DMS 273 (cell line): ENCODE measurements around the gene TRMU.
"Not testable (repeated sequence)": the region's sequence is repeated elsewhere in the genome, so short reads cannot be mapped to it uniquely, and the experiment has no call there.

Experiments used
- DNase-seq: peaks from one replicate; lab custom pipeline; 2025; ENCODE audit not compliant: unreplicated experiment; lab: John Stamatoyannopoulos, UW

Gene TRMU

DNA sequence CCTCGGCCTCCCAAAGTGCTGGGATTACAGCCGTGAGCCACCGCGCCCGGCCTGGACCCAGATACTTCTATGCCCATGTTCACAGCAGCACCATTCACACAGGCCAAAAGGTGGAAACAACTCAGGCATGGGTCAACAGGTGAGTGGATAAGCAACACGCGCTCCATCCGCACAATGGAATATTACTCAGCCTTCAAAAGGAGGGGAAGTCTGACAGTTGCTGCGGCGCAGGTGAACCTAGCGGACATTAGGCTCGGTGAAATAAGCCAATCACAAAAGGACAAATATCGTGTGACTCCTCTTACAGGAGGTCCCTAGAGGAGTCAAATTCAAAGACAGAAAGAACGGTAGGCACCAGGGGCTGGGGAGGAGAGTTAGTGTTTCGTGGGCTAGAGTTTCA lies 47.0 kb downstream of the TRMU start:
- DNase-seq: no peak

DNA sequence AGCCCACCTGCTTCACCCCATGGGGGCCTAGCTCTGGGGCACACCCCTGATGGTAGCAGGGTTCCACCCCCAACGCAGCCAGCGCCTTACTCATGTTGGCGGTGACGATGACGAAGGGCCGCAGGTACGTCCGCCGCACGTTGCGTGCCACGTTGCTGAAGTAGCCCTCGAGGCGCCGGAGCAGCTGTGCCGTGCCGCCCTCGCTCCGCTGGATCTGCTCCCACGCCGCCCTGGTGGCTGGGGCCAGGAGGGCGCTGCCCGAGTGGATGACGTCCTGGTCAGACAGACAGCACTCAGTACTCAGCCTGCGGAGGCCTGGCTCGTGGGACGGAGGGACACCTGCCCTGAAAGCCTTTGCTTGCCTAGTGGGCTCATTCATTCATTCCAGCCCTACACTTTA lies 50.8 kb downstream of the TRMU start:
- DNase-seq: no peak

DNA sequence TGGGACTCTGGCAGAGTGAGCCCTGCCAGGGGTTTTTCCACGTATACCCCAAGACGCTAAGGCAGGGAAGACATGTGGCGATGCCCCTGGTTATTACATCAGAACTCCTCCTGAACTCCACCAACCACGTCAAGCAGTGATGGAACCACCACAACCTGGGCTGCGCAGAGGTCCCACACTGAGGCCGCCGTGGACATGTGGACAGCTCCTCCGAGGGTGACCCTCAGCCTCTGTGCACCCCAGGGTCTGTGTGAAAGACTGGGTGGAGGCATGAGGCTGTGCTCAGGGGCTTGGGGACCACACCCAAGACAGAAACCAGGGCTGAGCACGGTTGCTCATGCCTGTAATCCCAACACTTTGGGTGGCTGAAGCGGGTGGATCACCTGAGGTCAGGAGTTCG lies 52.2 kb downstream of the TRMU start:
- DNase-seq: no peak

DNA sequence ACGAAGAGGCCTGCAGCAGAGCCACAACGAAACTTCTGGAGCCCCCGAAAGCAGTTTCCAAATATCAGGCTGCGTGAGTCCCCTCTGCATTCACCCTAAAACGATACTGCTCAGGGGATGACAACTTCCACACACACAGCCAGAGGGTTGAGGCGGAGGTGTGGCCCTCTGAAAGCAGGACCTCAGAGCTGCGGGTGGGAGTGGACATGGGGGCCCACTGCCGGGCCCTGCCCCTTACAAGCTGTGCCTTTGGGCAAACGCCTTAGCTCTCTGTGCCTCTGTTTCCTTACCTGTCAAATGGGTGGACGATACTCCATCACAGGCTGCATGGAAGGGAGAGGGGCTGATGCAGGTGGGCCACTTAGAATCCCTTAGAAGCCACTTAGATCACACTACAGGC lies 53.1 kb downstream of the TRMU start:
- no peak for DNase-seq

DNA sequence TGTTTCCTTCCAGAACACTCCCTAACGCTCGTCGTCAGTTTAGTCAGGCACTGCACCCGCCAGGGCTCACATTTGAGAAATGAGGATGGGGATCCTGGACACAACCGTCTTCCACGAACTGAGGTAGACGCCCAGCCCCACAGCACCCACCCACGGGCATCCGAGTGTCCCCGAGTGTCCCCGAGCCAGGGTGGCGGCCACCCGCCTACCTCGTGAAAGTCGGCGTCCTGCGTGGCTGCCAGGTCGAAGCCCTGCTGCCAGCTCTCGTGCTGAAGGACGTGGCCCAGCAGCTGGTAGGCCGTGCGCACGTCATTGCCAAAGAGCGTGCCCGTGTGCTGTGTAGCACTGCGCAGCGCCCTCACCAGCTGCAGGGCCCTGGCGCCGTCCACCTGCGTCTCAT lies 53.6 kb downstream of the TRMU start:
- no peak for DNase-seq

DNA sequence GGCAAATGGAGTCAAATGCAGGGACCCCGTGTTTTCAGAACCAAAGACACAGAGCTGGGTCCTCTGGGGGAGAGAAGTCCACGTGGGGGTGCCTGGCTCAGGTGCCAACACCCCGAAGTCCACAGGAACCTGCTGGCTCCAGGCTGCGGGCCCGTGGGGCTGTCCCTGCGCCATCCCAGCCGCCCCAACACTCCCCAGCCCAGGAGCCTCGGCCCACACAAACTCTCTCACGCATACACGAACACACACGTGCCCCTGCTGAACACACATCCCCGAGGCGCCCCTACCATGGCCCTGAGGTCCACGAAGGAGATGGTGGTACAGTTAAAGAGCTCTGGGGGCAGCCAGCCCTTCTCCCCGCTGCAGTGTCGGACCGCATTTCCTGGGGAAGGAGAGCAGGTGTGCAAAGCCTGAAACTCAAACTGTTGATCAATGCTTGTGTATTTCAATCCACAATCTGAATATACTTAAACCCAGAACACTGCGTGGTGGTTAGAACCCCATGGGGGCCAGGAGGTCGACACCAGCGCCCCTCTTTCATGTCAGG lies 54.7 kb downstream of the TRMU start:
- no peak for DNase-seq

DNA sequence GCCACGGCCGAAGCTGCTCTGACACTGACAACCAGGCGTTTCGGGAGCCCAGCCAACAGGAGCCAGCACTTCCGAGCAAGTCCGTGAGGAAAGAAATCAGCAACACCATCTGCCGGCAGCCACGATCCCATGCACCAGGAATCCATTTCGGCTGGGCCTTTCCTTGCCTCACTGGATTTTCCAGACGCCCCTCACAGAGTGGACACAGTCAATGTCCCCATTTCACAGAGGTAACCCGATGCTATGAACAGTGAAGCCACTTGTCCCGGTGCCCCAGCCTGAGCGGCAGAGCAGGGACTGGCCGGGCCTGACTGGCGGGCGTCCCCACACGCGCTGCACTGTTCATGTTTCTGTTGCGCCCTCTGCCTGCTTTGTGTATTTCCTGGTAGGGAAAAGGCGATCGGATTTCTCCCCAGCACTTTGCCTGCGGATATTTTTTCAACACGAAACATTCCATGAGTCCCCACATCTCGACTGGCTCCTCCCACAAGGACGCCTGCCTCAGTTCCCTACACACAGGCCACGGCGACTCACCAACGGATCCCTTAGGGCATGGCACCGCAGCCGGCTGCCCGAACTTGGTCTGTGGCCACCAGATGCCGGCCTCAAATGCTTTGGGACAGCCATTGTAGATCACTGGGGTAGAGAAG lies 55.3 kb downstream of the TRMU start:
- DNase-seq: peak; percentile 87

DNA sequence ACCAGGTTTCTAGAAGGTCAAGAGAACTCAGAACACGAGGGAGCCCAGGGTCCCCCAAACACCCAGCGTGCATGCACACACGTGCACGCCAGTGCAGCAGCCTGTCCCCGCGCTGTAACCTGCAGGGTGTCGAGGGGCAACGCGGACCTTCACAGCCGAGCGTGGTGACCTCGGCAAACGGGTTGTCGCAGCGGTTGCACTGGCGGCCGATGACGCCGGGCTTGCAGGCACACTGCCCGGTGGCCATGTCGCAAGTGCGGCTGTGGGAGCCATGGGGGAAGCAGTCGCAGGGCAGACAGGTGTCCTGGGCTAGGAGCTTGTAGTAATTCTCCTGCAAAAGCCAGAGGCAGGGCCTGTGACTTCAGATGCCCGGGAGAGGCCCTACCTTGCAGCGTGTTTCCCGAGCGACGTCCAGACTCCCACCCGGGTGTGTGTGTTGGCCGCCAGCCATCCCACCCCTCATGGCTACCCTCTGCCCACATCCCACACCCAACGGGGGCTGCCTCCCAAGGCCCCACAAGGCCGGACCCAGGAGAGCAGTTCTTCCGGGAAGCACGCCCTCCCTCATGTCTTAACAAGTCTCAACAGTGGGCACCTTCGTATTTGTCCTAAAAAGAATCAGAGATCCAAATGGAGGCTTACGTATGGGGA lies 56.1 kb downstream of the TRMU start:
- no peak for DNase-seq

DNA sequence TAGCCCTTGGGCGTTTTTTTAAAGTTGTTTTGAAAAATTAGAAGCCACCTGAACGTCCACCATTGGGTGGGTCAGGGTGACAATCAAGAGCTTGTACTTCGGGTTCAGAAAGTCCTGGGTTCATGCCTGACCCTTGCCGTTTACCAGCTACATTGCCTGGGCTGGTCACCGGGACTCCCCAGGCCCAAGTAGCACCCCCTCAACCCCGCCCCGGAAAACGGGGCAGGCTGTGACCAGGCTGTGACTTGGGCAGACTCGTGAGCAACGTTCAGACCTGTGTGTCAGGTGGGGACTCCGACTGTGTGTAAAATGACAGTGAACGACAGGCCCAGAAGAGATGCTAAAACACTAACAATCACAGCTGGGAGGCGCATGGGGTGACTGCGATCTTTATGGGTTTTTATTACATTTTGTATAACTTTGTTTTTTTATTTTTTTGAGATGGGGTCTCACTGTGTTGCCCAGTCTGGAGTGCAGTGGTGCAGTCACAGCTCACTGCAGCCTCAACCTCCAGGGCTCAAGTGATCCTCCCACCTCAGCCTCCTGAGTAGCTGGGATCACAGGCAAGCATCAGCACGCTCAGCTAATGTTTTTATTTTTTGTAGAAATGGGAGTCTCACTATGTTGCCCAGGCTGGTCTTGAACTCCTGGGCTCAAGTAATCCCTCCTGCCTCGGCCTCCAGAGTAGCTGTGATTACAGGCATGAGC lies 56.8 kb downstream of the TRMU start:
- no peak for DNase-seq

DNA sequence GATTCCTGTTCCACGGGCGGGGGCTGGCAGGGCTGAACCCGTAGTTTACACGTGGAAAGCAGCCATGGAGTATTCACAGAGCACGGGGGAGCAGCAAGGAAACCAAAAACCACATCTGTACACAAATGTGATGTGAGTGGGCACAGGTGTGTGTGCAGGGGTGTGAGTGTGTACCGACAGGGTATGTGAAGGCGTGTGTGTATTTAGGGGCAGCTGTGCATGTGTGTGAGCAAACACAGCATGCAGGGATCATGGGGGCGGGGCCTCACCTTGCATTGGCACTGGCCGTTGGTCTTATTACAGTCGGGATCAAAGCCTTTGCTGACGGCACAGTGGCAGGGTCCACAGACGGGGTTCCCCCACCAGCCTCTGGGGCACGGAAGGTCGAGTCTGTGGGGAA lies 58.4 kb downstream of the TRMU start:
- no peak for DNase-seq

DNA sequence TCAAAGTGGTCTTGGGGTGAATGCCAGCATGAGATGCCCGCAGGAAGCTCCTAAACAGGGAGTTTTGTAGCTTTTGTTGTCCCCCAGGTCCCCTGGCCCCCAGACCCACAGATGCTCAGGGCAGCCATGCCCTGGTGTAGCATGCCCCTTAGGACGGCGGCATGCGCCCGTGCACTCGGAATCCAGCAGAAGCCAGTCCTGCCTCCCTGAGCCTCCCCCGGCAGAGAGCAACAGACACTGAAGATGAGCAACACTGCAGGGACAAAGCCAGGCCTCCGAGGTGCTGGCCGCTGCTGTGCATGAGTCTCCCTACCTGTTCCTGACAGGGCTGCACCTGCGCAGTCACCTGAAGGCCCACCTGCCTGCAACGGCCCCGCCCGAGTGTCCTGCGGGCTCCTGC lies 59.1 kb downstream of the TRMU start:
- no peak for DNase-seq

DNA sequence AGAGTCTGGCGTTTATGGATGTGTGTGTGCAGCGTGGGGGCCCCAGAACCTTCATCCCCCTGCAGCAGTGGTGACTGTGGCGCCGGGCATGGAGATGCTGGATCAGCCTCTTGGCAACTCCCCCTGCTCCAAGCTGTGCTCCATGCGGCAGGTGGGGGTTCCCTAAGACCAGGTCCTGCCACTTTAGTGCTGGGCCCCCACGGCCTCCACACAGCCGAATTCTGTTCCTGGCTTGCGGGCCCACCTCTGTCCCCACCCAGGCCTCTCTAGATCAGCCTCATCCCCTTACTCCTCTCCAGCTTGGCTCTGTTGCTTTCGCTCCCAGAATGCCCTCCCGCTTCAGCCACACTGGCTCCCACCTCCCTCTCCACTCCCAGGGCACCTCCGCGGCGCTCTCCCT lies 59.6 kb downstream of the TRMU start:
- no peak for DNase-seq

DNA sequence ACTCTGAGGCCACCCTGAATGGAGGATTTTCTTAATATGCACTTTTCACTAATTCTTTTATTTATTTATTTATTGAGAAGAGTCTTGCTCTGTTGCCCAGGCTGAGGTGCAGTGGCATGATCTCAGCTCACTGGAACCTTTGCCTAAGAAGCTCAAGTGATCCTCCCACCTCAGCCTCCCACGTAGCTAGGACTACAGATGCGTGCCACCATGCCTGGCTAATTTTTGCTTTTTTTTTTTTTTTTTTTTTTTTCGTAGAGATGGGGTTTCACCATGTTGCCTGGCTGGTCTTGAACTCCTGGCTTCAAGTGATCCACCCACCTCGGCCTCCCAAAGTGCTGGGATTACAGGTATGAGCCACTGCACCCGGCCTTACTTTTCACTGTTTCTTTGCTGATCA lies 61.5 kb downstream of the TRMU start:
- not testable (repeated sequence) for DNase-seq

DNA sequence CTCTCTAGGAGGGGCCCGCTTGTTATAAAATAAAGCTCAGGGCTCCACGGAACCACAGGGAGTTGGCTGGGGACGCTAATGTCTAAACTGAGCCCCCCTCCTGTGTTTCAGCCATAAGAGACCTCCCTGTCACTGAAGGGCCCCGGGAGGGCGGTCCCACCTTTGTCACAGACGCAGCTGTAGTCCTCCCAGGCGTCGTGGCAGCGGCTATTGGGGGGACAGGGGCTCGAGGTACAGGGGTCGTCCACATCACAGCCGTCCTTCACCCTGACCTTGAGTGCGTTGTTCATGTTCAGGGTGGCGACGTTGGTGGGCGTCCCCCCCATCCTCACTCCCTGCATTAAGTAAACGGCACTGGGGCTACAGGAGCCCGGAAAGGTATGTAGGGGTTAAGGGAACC lies 62.0 kb downstream of the TRMU start:
- DNase-seq: no peak

DNA sequence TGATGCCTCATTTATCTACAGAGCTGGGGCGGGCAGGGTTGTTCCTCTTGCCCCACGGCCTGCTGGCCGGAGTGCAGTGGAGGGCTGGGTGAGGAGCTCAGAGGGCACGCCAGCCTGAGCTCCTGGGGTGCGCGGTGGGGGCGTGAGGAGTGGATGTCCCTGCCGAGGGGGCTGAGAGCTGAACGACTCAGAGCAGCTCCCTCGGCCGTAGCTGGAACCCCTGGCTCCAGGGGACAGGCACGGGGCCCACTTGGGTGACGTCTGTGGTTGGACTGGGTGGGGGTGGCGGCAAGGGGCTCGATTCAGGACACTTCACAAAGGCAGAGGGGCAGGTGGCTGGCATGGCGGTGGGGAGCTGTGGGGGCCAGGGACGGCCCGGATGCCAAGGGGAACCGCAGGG lies 62.4 kb downstream of the TRMU start:
- no peak for DNase-seq

DNA sequence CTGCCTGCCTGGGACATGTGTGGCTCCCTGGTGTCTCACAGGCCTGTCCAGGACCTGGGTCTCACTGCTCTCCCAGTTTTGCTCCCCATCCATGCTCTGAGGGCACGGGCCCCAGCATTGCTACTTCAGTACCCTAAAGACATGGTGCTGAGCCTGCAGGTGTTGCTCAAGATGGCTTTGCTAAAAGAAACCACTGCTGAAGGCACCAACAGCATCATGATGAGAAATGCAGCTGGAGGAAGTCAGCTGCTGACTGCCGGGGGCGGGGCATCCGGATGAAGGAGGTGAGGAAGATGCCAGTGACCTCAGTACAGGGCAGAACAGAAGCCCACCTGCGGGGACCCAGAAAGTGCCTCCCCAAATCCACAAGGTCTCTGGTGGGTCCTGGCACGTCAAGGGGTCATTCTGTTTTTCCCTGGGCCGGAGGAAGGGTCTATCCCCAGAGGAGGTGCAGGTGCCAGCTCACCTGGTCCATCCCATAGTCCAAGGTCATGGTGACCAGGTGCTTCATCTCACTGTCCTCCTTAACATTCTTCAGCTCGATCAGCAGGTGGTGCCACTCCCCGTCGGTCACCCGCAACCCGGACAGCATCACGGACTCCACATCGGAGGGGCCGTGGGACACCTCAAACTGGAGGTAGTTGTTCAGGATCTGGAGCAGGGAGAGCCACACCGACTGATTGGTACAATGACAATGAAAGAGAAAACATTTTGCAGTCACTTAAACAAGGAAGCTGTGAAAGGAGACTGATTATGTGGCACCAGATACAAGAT lies 63.9 kb downstream of the TRMU start:
- DNase-seq: no peak

DNA sequence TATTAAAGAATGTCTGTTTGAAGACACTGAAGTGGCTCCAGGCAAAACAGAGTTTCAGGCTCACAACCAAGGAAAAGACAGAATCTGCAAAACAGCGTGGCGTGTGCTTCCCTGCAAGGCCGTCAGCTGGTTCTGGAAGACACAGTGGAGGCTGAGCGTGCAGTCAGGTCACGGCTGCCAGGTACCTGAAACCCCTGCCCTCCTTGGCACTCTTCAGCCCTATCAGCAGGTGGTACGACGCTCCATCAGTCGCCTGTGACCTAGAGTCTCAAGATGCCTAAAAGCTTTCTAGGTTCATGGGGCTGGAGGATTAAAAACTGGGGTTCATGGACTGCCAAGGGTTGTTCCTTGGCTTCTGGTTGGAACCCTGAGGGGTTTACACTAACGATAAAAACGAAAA lies 65.9 kb downstream of the TRMU start:
- no peak for DNase-seq

DNA sequence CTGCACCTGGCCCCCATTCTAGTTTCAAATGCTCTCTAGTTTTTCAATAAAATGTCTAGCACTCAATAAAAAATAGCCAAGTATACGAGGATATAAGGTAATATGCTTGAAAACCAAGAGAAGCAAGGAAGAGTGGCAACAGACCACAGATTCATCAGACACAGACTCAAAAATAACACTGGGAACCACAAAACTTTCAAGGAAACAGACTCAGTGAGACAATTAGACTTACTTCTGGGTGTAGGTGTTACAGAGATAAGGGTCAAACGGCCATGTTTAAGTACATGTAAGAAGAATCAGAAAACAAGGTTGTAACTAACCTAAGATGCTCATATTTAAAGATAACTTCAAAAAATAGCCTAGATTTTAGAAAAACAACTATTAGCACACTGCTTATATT lies 67.0 kb downstream of the TRMU start:
- DNase-seq: no peak

DNA sequence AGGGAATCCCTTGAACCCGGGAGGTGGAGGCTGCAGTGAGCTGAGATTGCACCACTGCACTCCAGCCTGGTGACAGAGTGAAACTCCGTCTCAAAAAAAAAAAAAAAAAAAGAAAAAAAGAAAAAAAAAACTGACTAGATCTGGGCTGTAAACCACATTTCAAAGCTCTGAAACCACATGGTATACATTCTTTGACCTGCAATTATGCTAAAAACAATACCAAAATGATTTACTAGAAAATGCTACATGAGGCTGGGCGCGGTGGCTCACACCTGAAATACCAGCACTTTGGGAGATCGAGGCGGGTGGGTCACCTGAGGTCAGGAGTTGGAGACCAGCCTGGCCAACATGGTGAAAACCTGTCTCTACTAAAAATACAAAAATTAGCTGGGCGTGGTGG lies 68.4 kb downstream of the TRMU start:
- not testable (repeated sequence) for DNase-seq

DNA sequence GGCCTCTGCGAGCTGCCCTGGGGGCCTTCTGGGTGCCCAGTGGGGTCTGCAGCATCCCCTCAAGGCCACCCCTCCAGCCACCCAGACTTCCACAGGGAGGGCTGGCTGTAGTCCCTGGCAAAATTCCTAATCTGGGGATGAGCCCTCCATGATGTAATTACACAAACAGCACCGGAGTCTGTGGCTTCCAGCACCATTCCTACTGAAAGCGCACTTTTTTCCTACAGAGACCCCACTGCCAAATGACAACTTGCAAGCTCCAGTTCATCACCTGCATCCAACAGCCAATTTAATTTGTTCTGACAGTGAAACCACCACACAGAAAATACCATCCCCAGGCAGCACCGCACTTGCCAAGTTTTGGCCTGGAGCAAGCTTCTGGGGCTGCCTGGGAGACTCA lies 70.4 kb downstream of the TRMU start:
- no peak for DNase-seq

DNA sequence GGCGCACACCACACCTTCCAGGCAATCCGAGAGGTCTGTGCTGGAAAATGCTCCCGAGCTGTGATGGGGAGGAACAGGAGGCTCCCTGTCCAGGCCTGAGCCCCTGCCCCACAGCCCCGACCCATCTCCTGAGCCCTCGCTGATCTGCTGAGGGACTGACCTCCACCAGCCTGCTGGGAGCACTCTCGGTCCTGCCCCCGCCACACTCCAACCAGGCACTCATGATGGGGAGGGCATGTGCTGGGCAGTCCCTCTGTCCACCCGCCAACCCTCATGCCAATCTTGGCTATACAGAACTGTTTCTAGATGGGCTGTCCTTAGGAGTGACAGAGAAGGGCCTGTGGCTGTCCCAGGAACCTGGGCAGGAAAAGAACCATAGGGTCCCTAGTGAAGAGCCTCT lies 70.8 kb downstream of the TRMU start:
- no peak for DNase-seq

DNA sequence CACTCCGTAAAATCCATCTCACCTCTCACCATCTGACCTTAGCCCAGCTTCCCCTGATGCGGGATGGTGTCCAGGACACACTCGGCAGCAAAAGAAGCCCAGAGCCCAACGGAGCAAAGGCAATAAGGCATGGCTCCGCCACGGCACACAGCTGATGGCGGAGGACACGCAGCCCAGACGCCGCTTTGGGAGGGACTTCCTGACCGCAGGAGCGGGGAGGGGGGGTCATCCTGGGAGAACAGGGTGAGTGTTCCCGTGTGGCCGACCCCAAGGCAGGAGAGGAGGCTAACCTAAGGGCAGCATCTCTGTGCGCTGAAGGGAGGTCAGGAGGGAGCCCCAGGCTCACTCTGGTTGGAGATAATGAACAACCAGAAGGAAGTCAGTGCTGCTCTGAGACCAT lies 71.3 kb downstream of the TRMU start:
- DNase-seq: no peak
